ENCODE results near the gene SSR4. TPM values are rescaled to one million over a fixed set of nuclear protein-coding genes. Genes with fewer than 3 reads are reported as not detected.

Gene SSR4
- total and polyA plus RNA-seq, 2 of the 13 experiments (the other 11 are each of a cell fraction or from before 2014, with no cell fraction given) = 214 to 288 TPM

DNA sequence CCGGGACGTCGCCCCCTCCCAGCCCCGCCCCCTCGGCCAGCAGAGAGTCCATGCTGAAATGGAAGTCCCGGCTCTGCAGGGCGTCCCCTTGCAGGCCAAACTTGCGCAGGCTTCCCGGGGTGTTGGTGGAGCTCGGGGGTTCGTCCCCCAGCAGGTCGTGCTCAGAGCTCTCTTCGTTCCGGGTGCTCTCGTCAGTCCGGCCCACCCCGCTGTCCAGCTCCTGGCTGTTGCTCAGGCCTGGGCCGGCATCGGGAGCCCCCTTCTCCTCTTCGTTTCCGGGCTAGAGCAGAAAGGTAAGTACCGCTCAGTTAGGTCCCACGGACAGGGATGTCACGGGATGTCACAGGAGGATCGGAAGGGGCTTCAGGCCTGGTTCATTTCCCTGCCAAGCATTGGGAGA lies 10.2 kb downstream of the SSR4 start (continued):
- TF ChIP-seq, protein P1, sequence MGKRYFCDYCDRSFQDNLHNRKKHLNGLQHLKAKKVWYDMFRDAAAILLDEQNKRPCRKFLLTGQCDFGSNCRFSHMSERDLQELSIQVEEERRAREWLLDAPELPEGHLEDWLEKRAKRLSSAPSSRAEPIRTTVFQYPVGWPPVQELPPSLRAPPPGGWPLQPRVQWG (CRISPR knock-in tag; IDR thresholded peaks at IDR 0.05; ENCODE audit: borderline replicate concordance, low read depth) = no peak
- TF ChIP-seq, protein P2, sequence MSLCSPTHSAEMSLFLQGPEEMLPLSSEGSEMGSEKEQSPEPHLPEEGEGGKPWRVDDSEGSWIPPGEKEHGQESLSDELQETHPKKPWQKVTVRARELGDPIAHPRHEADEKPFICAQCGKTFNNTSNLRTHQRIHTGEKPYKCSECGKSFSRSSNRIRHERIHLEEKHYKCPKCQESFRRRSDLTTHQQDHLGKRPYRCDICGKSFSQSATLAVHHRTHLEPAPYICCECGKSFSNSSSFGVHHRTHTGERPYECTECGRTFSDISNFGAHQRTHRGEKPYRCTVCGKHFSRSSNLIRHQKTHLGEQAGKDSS (CRISPR knock-in tag; IDR thresholded peaks at IDR 0.05; ENCODE audit: borderline replicate concordance, low read depth) = no peak

- H3K79me2 ChIP-seq (ENCODE audit: insufficient read depth, low read length) = no peaks in the 10 kb centered on the region
- TF ChIP-seq TMF1 (CRISPR knock-in tag; IDR thresholded peaks at IDR 0.05; ENCODE audit: low read depth) (no peak), SMAD1 (CRISPR knock-in tag; IDR thresholded peaks at IDR 0.05; ENCODE audit: borderline replicate concordance, low read depth) (no peak), CTCF (CRISPR knock-in tag; IDR thresholded peaks at IDR 0.05) (no peak), KLF12 (CRISPR knock-in tag; IDR thresholded peaks at IDR 0.05; ENCODE audit: borderline replicate concordance) (no peak), AGO2 (optimal IDR thresholded peaks at IDR 0.05; ENCODE audit: low read depth, low read length) (no peak), REL (CRISPR knock-in tag; conservative IDR thresholded peaks at IDR 0.05) (no peak), CCAR2 (optimal IDR thresholded peaks at IDR 0.05; ENCODE audit: low read depth, low read length) (no peak), ZNF776 (CRISPR knock-in tag; IDR thresholded peaks at IDR 0.05) (no peak), ZNF878 (CRISPR knock-in tag; IDR thresholded peaks at IDR 0.05) (no peak), ZFY (CRISPR knock-in tag; IDR thresholded peaks at IDR 0.05) (no peak), RBFOX2 (IDR thresholded peaks at IDR 0.05; ENCODE audit: low read depth, low read length) (no peak), KLF16 (CRISPR knock-in tag; IDR thresholded peaks at IDR 0.05) (no peak), POGZ (CRISPR knock-in tag; IDR thresholded peaks at IDR 0.05) (no peak)
- TF ChIP-seq, protein P3, sequence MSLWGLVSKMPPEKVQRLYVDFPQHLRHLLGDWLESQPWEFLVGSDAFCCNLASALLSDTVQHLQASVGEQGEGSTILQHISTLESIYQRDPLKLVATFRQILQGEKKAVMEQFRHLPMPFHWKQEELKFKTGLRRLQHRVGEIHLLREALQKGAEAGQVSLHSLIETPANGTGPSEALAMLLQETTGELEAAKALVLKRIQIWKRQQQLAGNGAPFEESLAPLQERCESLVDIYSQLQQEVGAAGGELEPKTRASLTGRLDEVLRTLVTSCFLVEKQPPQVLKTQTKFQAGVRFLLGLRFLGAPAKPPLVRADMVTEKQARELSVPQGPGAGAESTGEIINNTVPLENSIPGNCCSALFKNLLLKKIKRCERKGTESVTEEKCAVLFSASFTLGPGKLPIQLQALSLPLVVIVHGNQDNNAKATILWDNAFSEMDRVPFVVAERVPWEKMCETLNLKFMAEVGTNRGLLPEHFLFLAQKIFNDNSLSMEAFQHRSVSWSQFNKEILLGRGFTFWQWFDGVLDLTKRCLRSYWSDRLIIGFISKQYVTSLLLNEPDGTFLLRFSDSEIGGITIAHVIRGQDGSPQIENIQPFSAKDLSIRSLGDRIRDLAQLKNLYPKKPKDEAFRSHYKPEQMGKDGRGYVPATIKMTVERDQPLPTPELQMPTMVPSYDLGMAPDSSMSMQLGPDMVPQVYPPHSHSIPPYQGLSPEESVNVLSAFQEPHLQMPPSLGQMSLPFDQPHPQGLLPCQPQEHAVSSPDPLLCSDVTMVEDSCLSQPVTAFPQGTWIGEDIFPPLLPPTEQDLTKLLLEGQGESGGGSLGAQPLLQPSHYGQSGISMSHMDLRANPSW (CRISPR knock-in tag; IDR thresholded peaks at IDR 0.05; ENCODE audit: borderline replicate concordance) = no peak
- H2AFZ ChIP-seq (ENCODE audit: low read length) = no peak overlapping the region
- H3K4me2 ChIP-seq (ENCODE audit: low read depth, low read length) = no peak overlapping the region
- intact Hi-C loops (cut with micrococcal nuclease; ENCODE audit: unreplicated experiment) = no loop called here
- no peak overlapping the region for H3K4me3 ChIP-seq (replicated peaks in 1 of 3; ENCODE audit: insufficient read depth in 1 of 3, low read depth in 2 of 3, low read length in 3 of 3)
- H3K9ac ChIP-seq (ENCODE audit: insufficient read depth, low read depth, low read length) = no peak overlapping the region
- no peak overlapping the region for H3K27ac ChIP-seq (ENCODE audit: extremely low read length, insufficient read depth, low read length)
- DNase-seq (ENCODE audit: low spot score) (no peak), ATAC-seq (no peak), FAIRE-seq (no peak)
- H3K9me3 ChIP-seq (ENCODE audit: low read length) = no peaks in the 10 kb centered on the region
- H3K27me3 ChIP-seq (ENCODE audit: control insufficient read depth in 1 of 2, insufficient read depth in 2 of 2, low read length in 2 of 2) = peaks cover 3 to 31% of the 10 kb centered on the region in 2 experiments; a peak in 3 of 5 replicates
- no TSS peak for BruUV-seq (replicated peaks)
- H3K4me1 ChIP-seq (ENCODE audit: insufficient read depth, low read length) = no peaks in the 10 kb centered on the region
- H3K36me3 ChIP-seq (replicated peaks in 1 of 2; ENCODE audit: control insufficient read depth in 1 of 2, insufficient read depth in 2 of 2, low read length in 2 of 2) = no peaks in the 10 kb centered on the region
- POLR2A ChIA-PET = no interaction called here
- no CpG with 5 or more reads among the region's 13 CpGs for WGBS (ENCODE audit: low lambda C conversion rate)
- in situ Hi-C loops (cut with HindIII; ENCODE audit: extremely low pct_ligation_motif_present, low pct_unique_long_range_greater_than_20kb) = no loop called here
- no peaks in the 10 kb centered on the region for H4K20me1 ChIP-seq (ENCODE audit: insufficient read depth, low read length)
- CTCF ChIA-PET (ENCODE audit: low intra/inter-chr PET ratio, low total read pairs) = no interaction called here
Observed at GRCh38 chrX:153805436-153805835, 11.0 kb downstream of the SSR4 start.
